Measurements from ENCODE around the gene C7orf33. TPM values are rescaled to one million over a fixed set of nuclear protein-coding genes. Genes with fewer than 3 reads are reported as not detected.

C7orf33 gene
- total and polyA plus RNA-seq, 9 of the 15 experiments (the other 6 are each of a cell fraction or from before 2014, with no cell fraction given), result 0.04 TPM; not detected in 8

GRCh38 chr7:148566736-148567135 lies 23.8 kb upstream of the C7orf33 start (continued):
- no peak for TF ChIP-seq CLOCK (CRISPR knock-in tag; IDR thresholded peaks at IDR 0.05; ENCODE audit: borderline replicate concordance)
- TF ChIP-seq ZBTB40 (IDR thresholded peaks at IDR 0.05), result no peak
- no peak for TF ChIP-seq ZBTB40 (CRISPR knock-in tag; IDR thresholded peaks at IDR 0.05)
